GM19043 (cell line): ENCODE results near the gene GFOD2.

Source experiments
- ATAC-seq: cut with Tn5 transposase; IDR thresholded peaks from one replicate; pipeline ENCODE4 v1.9.1; 2021; ENCODE audit warnings: low read depth; ENCODE audit not compliant: unreplicated experiment

The GFOD2 gene

GRCh38 chr16:67660564-67661028 is 58.5 kb downstream of the GFOD2 start, which contains the start of gene PARD6A:
Gene PARD6A, plus strand, starts transcription at chr16:67660960. Its CDS starts 79 bp downstream, at chr16:67661039.
- peak; percentile 79 for ATAC-seq

- peak; percentile 30 for ATAC-seq
Observed at GRCh38 chr16:67659675-67660563, 59.2 kb downstream of the GFOD2 start, which contains the start of gene ACD. Gene ACD, minus strand, starts transcription at chr16:67660260. Its CDS starts 40 bp downstream, at chr16:67660220.

- ATAC-seq = no peak
Observed at GRCh38 chr16:67658849-67659674, 60.1 kb downstream of the GFOD2 start.

- ATAC-seq = no peak
Observed at GRCh38 chr16:67657751-67658518, 61.2 kb downstream of the GFOD2 start.

GRCh38 chr16:67657017-67657608 is 62.0 kb downstream of the GFOD2 start:
- ATAC-seq = no peak

- ATAC-seq = no peak
Observed at GRCh38 chr16:67656344-67657016, 62.6 kb downstream of the GFOD2 start.

GRCh38 chr16:67655363-67655762 is 63.8 kb downstream of the GFOD2 start:
- ATAC-seq = no peak

- no peak for ATAC-seq
Observed at GRCh38 chr16:67654403-67654911, 64.7 kb downstream of the GFOD2 start.

GRCh38 chr16:67653789-67654402 is 65.2 kb downstream of the GFOD2 start:
- no peak for ATAC-seq

GRCh38 chr16:67653128-67653788 is 65.9 kb downstream of the GFOD2 start:
- no peak for ATAC-seq

GRCh38 chr16:67652578-67653127 is 66.5 kb downstream of the GFOD2 start:
- no peak for ATAC-seq

- no peak for ATAC-seq
Observed at GRCh38 chr16:67651847-67652246, 67.3 kb downstream of the GFOD2 start.

- ATAC-seq = no peak
Observed at GRCh38 chr16:67651039-67651438, 68.1 kb downstream of the GFOD2 start.

- no peak for ATAC-seq
Observed at GRCh38 chr16:67650023-67650422, 69.1 kb downstream of the GFOD2 start.

GRCh38 chr16:67649494-67649931 is 69.6 kb downstream of the GFOD2 start:
- no peak for ATAC-seq

GRCh38 chr16:67648764-67649407 is 70.2 kb downstream of the GFOD2 start:
- ATAC-seq = no peak

- ATAC-seq = no peak
Observed at GRCh38 chr16:67648088-67648763, 70.9 kb downstream of the GFOD2 start.
